K562 (cell line): ENCODE measurements around the gene MATN1. TPM values are rescaled to one million over a fixed set of nuclear protein-coding genes. Genes with fewer than 3 reads are reported as not detected.

Experiments
- CREM ChIP-seq: IDR thresholded peaks from 2 replicates; pipeline ENCODE4 v1.6.1; 2014; ENCODE audit warnings: antibody characterized with exemption, low read depth
- ELF4 ChIP-seq: fragments of 450-650 bp; formaldehyde crosslinking; IDR thresholded peaks from 2 replicates; pipeline ENCODE4 v1.4.0; 2022; ENCODE audit warnings: missing genetic modification characterization
- HDAC1 ChIP-seq, 2 experiments: fragments of 450-650 bp; IDR thresholded peaks; 2 replicates each; pipeline ENCODE4 v1.6.1; 2016 to 2017; ENCODE audit warnings: inconsistent platforms in 1 of 2, mild to moderate bottlenecking in 1 of 2, moderate library complexity in 1 of 2
- KDM1A ChIP-seq, 2 experiments: fragments of 450-650 bp; IDR thresholded peaks; 2 replicates each; pipeline ENCODE4 v1.6.1; 2016; ENCODE audit warnings: mild to moderate bottlenecking in 2 of 2
- MYNN ChIP-seq, 2 experiments: sonication (generic); formaldehyde crosslinking in 1 of 2; IDR thresholded peaks; 2 replicates each; pipeline versions ENCODE4 v1.5.0 to v1.6.1; 2016 to 2020; ENCODE audit warnings: antibody characterized with exemption in 1 of 2, missing genetic modification reagents in 1 of 2
- OTX1 ChIP-seq: fragments of 450-650 bp; formaldehyde crosslinking; IDR thresholded peaks from 2 replicates; pipeline ENCODE4 v1.4.0; 2022; ENCODE audit warnings: mild to moderate bottlenecking
- RBM17 ChIP-seq: fragments of 200-400 bp; formaldehyde crosslinking; IDR thresholded peaks from 2 replicates; pipeline ENCODE4 v1.6.1; 2017; ENCODE audit warnings: low read depth, mild to moderate bottlenecking, low read length, borderline replicate concordance
- TSC22D4 ChIP-seq: fragments of 450-650 bp; IDR thresholded peaks from 2 replicates; pipeline ENCODE4 v1.6.1; 2016; ENCODE audit warnings: missing genetic modification characterization, missing biosample characterization, control low read depth
- ZC3H11A ChIP-seq: IDR thresholded peaks from 2 replicates; pipeline ENCODE4 v1.6.1; 2012; ENCODE audit warnings: low read depth, low read length, improper control_type of control experiment
- polyA plus RNA-seq, 8 experiments: library from polyadenylated mRNA; depleted of rRNA in 4 of 8; stranded (reverse) in 5 of 8; unstranded in 3 of 8; fragments of >200 nt; fragmentation: Nextera tagmentation in 2 of 8; fragmentation: Illumina TruSeq in 1 of 8; extraction: Ambion mirVana in 2 of 8; extraction: Trizol in 1 of 8; gene quantifications; 2 replicates each; pipeline versions ENCODE4 v1.2.1 to v1.2.3, GENCODE V29; 2011 to 2014; ENCODE audit warnings: inconsistent platforms in 1 of 8, missing spikeins in 1 of 8
- total RNA-seq, 7 experiments: library from RNA; depleted of rRNA in 6 of 7; stranded (reverse); fragments of >200 nt in 6 of 7; fragmentation: Illumina TruSeq in 2 of 7; extraction: Trizol in 2 of 7; gene quantifications; 2 replicates each; pipeline versions ENCODE4 v1.2.1 to v1.2.3, GENCODE V29; 2011 to 2021; ENCODE audit warnings: low replicate concordance in 1 of 7
- TF ChIP-seq, protein P1 (sequence below), 2 experiments: fragments of 450-650 bp; IDR thresholded peaks; 2 replicates each; pipeline ENCODE4 v1.6.1; 2016
- TF ChIP-seq, protein P2 (sequence below): fragments of 450-650 bp; IDR thresholded peaks from 2 replicates; pipeline ENCODE4 v1.6.1; 2016; ENCODE audit warnings: borderline replicate concordance
- TF ChIP-seq, protein P3 (sequence below): fragments of 450-650 bp; formaldehyde crosslinking; conservative IDR thresholded peaks from 2 replicates; pipeline ENCODE4 v1.4.0; 2022; ENCODE audit warnings: mild to moderate bottlenecking, missing genetic modification characterization
- TF ChIP-seq, protein P4 (sequence below): fragments of 250-450 bp; sonication (Bioruptor Pico); IDR thresholded peaks from 2 replicates; pipeline ENCODE4 v1.4.0; 2020; ENCODE audit warnings: borderline replicate concordance

Gene MATN1
- total and polyA plus RNA-seq, 9 of the 15 experiments (the other 6 are each of a cell fraction or from before 2014, with no cell fraction given), result 0.10 to 2.3 (median 1.2) TPM

DNA sequence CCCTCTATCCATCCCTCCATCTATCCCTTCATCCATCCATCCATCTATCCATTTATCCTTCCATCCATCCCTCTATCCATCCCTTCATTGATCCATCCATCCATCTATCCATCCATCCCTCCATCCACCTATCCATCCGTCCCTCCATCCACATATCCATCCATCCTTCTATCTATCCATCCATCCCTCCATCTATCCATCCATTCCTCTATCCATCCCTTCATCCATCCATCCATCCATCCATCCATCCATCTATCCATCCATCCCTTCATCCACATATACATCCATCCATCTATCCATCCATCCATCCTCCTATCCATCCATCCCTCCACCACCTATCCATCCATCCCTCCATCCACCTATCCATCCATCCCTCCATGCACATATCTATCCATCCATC, 23.6 kb downstream of the MATN1 start (continued):
- no peak for TF ChIP-seq ZC3H11A
- TF ChIP-seq, protein P1, sequence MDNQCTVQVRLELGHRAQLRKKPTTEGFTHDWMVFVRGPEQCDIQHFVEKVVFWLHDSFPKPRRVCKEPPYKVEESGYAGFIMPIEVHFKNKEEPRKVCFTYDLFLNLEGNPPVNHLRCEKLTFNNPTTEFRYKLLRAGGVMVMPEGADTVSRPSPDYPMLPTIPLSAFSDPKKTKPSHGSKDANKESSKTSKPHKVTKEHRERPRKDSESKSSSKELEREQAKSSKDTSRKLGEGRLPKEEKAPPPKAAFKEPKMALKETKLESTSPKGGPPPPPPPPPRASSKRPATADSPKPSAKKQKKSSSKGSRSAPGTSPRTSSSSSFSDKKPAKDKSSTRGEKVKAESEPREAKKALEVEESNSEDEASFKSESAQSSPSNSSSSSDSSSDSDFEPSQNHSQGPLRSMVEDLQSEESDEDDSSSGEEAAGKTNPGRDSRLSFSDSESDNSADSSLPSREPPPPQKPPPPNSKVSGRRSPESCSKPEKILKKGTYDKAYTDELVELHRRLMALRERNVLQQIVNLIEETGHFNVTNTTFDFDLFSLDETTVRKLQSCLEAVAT (IDR thresholded peaks at IDR 0.05), result 0 out of 4 replicates have a peak, but pooled peaks of 1 of the 2 experiments have one; percentile 40
- TF ChIP-seq KDM1A (IDR thresholded peaks at IDR 0.05), result peak; percentile 75 to 81
- TF ChIP-seq TSC22D4 (tag), result 0 out of 2 replicates have a peak, but pooled peaks have one; percentile 41
- TF ChIP-seq, protein P2, sequence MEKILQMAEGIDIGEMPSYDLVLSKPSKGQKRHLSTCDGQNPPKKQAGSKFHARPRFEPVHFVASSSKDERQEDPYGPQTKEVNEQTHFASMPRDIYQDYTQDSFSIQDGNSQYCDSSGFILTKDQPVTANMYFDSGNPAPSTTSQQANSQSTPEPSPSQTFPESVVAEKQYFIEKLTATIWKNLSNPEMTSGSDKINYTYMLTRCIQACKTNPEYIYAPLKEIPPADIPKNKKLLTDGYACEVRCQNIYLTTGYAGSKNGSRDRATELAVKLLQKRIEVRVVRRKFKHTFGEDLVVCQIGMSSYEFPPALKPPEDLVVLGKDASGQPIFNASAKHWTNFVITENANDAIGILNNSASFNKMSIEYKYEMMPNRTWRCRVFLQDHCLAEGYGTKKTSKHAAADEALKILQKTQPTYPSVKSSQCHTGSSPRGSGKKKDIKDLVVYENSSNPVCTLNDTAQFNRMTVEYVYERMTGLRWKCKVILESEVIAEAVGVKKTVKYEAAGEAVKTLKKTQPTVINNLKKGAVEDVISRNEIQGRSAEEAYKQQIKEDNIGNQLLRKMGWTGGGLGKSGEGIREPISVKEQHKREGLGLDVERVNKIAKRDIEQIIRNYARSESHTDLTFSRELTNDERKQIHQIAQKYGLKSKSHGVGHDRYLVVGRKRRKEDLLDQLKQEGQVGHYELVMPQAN, result 0 out of 2 replicates have a peak, but pooled peaks have one; percentile 20
- TF ChIP-seq MYNN (IDR thresholded peaks at IDR 0.05), result no peak
- no peak for TF ChIP-seq MYNN (CRISPR knock-in tag; IDR thresholded peaks at IDR 0.05)
- no peak for TF ChIP-seq RBM17
- TF ChIP-seq, protein P3, sequence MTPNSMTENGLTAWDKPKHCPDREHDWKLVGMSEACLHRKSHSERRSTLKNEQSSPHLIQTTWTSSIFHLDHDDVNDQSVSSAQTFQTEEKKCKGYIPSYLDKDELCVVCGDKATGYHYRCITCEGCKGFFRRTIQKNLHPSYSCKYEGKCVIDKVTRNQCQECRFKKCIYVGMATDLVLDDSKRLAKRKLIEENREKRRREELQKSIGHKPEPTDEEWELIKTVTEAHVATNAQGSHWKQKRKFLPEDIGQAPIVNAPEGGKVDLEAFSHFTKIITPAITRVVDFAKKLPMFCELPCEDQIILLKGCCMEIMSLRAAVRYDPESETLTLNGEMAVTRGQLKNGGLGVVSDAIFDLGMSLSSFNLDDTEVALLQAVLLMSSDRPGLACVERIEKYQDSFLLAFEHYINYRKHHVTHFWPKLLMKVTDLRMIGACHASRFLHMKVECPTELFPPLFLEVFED (CRISPR knock-in tag), result peak; percentile 88
- TF ChIP-seq, protein P4, sequence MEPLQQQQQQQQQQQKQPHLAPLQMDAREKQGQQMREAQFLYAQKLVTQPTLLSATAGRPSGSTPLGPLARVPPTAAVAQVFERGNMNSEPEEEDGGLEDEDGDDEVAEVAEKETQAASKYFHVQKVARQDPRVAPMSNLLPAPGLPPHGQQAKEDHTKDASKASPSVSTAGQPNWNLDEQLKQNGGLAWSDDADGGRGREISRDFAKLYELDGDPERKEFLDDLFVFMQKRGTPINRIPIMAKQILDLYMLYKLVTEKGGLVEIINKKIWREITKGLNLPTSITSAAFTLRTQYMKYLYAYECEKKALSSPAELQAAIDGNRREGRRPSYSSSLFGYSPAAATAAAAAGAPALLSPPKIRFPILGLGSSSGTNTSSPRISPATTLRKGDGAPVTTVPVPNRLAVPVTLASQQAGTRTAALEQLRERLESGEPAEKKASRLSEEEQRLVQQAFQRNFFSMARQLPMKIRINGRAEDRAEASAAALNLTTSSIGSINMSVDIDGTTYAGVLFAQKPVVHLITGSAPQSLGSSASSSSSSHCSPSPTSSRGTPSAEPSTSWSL (CRISPR knock-in tag), result no peak
- peak in 1 of 2 experiments; percentile 80; a peak in 2 of 4 replicates for TF ChIP-seq HDAC1 (IDR thresholded peaks at IDR 0.05)
- TF ChIP-seq OTX1, result peak; percentile 71; the same call in 1 of the 2 replicates
- TF ChIP-seq ELF4 (CRISPR knock-in tag), result peak; percentile 56; the same call in 1 of the 2 replicates
- TF ChIP-seq CREM, result no peak
- TF ChIP-seq, all 486 proteins: peak for 15
